HG03521 (cell line): ENCODE data around the gene PPARA.

Experiments used
- ATAC-seq: cut with Tn5 transposase; IDR thresholded peaks from one replicate; pipeline ENCODE4 v1.9.1; 2021; ENCODE audit warnings: mild to moderate bottlenecking, moderate library complexity; ENCODE audit not compliant: unreplicated experiment

Gene PPARA

GRCh38 chr22:46142548-46143490 lies 7.5 kb upstream of the PPARA start:
- ATAC-seq = no peak

- ATAC-seq = no peak
These were observed 6.7 kb upstream of the PPARA start for GRCh38 chr22:46143491-46144147.

- ATAC-seq = no peak
These were observed 4.9 kb upstream of the PPARA start for GRCh38 chr22:46145361-46145851.

GRCh38 chr22:46145896-46146295 lies 4.4 kb upstream of the PPARA start:
- ATAC-seq = no peak

GRCh38 chr22:46146329-46146728 lies 4.0 kb upstream of the PPARA start:
- no peak for ATAC-seq

GRCh38 chr22:46147061-46147460 lies 3.3 kb upstream of the PPARA start:
- no peak for ATAC-seq

- no peak for ATAC-seq
These were observed 2.7 kb upstream of the PPARA start for GRCh38 chr22:46147471-46148267.

GRCh38 chr22:46148336-46148735 lies 2.0 kb upstream of the PPARA start:
- no peak for ATAC-seq

GRCh38 chr22:46148816-46149511 lies 1.4 kb upstream of the PPARA start:
- no peak for ATAC-seq

- ATAC-seq = no peak
These were observed 753 bp upstream of the PPARA start for GRCh38 chr22:46149512-46150033.

- peak; percentile 37 for ATAC-seq
These were observed 540 bp downstream of the PPARA start for GRCh38 chr22:46150655-46151477.

- ATAC-seq = no peak
These were observed 3.6 kb downstream of the PPARA start for GRCh38 chr22:46153930-46154329.

GRCh38 chr22:46156031-46156430 lies 5.7 kb downstream of the PPARA start:
- ATAC-seq = no peak

GRCh38 chr22:46158283-46158682 lies 8.0 kb downstream of the PPARA start:
- ATAC-seq = no peak

GRCh38 chr22:46159212-46159611 lies 8.9 kb downstream of the PPARA start:
- ATAC-seq = no peak

- ATAC-seq = no peak
These were observed 9.5 kb downstream of the PPARA start for GRCh38 chr22:46159777-46160176.

- ATAC-seq = no peak
These were observed 12.0 kb downstream of the PPARA start for GRCh38 chr22:46162285-46162684.

- no peak for ATAC-seq
These were observed 12.6 kb downstream of the PPARA start for GRCh38 chr22:46162771-46163556.

- ATAC-seq = no peak
These were observed 13.2 kb downstream of the PPARA start for GRCh38 chr22:46163557-46163888.
